Activated CD8-positive, alpha-beta memory T cell treated with anti-CD3 and anti-CD28 coated beads, Interleukin-2, amount 50 U/mL, for 1 hour (primary cell): ENCODE data around the gene IGFL4.

Source experiments
- DNase-seq: peaks from one replicate; pipeline ENCODE4 v3.0.0-alpha.2; 2020; ENCODE audit errors: extremely low read depth

Gene IGFL4

DNA sequence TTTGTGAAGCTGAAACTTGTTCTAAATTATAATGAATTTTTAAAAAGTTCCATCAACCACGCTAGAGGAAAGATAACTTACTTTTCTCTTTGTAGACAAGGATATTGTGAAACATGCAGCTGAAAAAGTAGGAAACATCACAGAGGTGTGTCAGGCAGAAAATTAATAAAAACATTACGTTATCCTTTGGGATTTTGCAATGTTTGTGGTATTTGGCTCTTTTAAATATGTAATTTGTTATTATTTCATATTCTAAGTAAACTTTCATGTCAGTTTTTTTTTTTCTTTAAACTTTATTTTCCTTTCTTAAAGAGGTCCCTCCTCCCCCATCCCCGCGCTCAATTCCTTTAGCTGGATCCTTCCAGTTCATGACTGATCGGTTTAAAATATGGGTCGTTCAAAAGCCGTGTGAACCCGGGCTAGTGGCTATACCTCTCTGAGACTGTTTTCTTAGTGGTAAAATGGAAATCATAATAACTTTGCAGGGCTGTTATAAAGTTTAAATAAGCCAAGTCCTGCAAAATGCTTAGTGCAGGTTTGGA, 46.3 kb downstream of the IGFL4 start:
- no peak for DNase-seq

DNA sequence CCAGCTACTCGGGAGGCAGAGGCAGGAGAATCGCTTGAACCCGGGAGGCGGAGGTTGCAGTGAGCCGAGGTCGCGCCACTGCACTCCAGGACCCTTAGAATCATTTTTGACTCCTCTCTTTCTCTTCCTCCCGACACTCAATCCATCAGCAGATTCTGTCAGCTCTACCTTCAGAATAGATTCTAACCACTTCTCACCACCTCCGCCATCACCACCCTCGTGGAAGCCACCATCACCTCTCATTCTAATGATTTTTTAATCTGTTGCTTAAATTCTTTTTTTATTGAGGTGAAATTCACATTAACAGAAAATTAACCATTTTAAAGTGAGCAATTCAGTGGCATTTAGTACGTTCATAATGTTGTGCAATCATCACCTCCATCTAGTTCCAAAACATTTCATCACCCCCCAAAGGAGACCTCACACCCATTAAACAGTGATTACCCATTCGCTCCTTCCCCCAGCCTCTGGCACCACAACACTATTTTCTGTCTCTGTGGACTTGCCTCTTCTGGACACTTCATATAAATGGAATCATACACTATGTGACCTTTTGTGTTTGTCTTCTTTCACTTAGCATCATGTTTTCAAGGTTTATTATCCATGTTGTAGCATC, 50.6 kb downstream of the IGFL4 start:
- no peak for DNase-seq
